GM23338 (cell line): ENCODE measurements around the gene MCUB. TPM values are rescaled to one million over a fixed set of nuclear protein-coding genes. Genes with fewer than 3 reads are reported as not detected.
"Not testable (repeated sequence)": the region's sequence is repeated elsewhere in the genome, so short reads cannot be mapped to it uniquely, and the experiment has no call there.

ENCODE experiments used
- ATAC-seq: fragments of 200-7000 bp; cut with Tn5 transposase; 3 replicates; pipeline ENCODE4 v1.9.1; 2020
- DNase-seq: peaks from one replicate; pipeline ENCODE4 v3.0.0-alpha.2; 2015; ENCODE audit warnings: low spot score
- H2AFZ ChIP-seq: fragments of 200-600 bp; sonication (generic); 2 replicates; pipeline ENCODE4 v1.8.0; 2016; ENCODE audit warnings: antibody characterized with exemption, mild to moderate bottlenecking, moderate library complexity
- H3F3A ChIP-seq: fragments of 200-600 bp; sonication (generic); replicated peaks from 2 replicates; pipeline ENCODE4 v1.8.0; 2017; ENCODE audit warnings: antibody characterized with exemption, mixed run types, low read depth
- H3K27ac ChIP-seq: fragments of 200-600 bp; sonication (generic); 2 replicates; pipeline ENCODE4 v1.6.1; 2016; ENCODE audit warnings: low read depth
- H3K27me3 ChIP-seq: fragments of 200-600 bp; sonication (generic); 2 replicates; pipeline ENCODE4 v1.8.0; 2016; ENCODE audit warnings: mild to moderate bottlenecking, mixed run types, moderate library complexity; ENCODE audit not compliant: insufficient read depth
- H3K36me3 ChIP-seq: fragments of 200-600 bp; sonication (generic); 2 replicates; pipeline ENCODE4 v1.8.0; 2016; ENCODE audit warnings: mild to moderate bottlenecking; ENCODE audit not compliant: insufficient read depth
- H3K4me1 ChIP-seq: fragments of 200-600 bp; sonication (generic); 2 replicates; pipeline ENCODE4 v1.8.0; 2016; ENCODE audit warnings: mild to moderate bottlenecking, moderate library complexity; ENCODE audit not compliant: insufficient read depth
- H3K4me2 ChIP-seq: fragments of 200-600 bp; sonication (generic); 2 replicates; pipeline ENCODE4 v1.7.1; 2017; ENCODE audit warnings: mixed run types
- H3K4me3 ChIP-seq: fragments of 200-600 bp; sonication (generic); 2 replicates; pipeline ENCODE4 v1.6.1; 2016; ENCODE audit warnings: mixed run types
- H3K79me2 ChIP-seq: fragments of 200-600 bp; sonication (generic); replicated peaks from 2 replicates; pipeline ENCODE4 v1.8.0; 2017; ENCODE audit warnings: mild to moderate bottlenecking; ENCODE audit not compliant: insufficient read depth
- H3K9me2 ChIP-seq: fragments of 200-600 bp; sonication (generic); 2 replicates; pipeline ENCODE4 v1.8.0; 2017; ENCODE audit not compliant: insufficient read depth
- H4K20me1 ChIP-seq: fragments of 200-600 bp; sonication (generic); replicated peaks from 2 replicates; pipeline ENCODE4 v1.8.0; 2017; ENCODE audit warnings: mild to moderate bottlenecking; ENCODE audit not compliant: insufficient read depth
- H3K27ac Mint-ChIP-seq: 2 replicates; pipeline ENCODE4 v1.8.0; 2020; ENCODE audit warnings: inconsistent platforms, mild to moderate bottlenecking, moderate library complexity, mixed read lengths
- H3K27me3 Mint-ChIP-seq: 3 replicates; pipeline ENCODE4 v1.8.0; 2022; ENCODE audit warnings: low read depth, mild to moderate bottlenecking, moderate library complexity, mixed read lengths, inconsistent platforms; ENCODE audit not compliant: insufficient read depth, poor library complexity
- H3K36me3 Mint-ChIP-seq: 3 replicates; pipeline ENCODE4 v1.8.0; 2021; ENCODE audit warnings: low read depth, mild to moderate bottlenecking, inconsistent platforms, moderate library complexity, mixed read lengths
- H3K4me1 Mint-ChIP-seq: 3 replicates; pipeline ENCODE4 v1.8.0; 2020; ENCODE audit warnings: mild to moderate bottlenecking, inconsistent platforms, mixed read lengths
- H3K4me3 Mint-ChIP-seq: 3 replicates; pipeline ENCODE4 v1.8.0; 2021; ENCODE audit warnings: moderate library complexity, mild to moderate bottlenecking, inconsistent platforms, mixed read lengths
- H3K9me3 Mint-ChIP-seq: 3 replicates; pipeline ENCODE4 v1.8.0; 2020; ENCODE audit warnings: moderate library complexity, mild to moderate bottlenecking, inconsistent platforms, mixed read lengths
- CTCF ChIP-seq, 2 experiments: fragments of 200-600 bp in 1 of 2; sonication (generic) in 1 of 2; conservative IDR thresholded peaks; 2 replicates each; pipeline versions ENCODE4 v1.5.1 to v1.6.1; 2016 to 2017; ENCODE audit warnings: antibody characterized with exemption in 2 of 2, low read depth in 2 of 2, mild to moderate bottlenecking in 2 of 2, moderate library complexity in 1 of 2
- ETS1 ChIP-seq: IDR thresholded peaks from 2 replicates; pipeline ENCODE4 v1.6.1; 2016; ENCODE audit warnings: antibody characterized with exemption
- JUNB ChIP-seq: IDR thresholded peaks from one replicate; pipeline ENCODE4 v1.6.1; 2016; ENCODE audit warnings: antibody characterized with exemption; ENCODE audit not compliant: unreplicated experiment
- NANOG ChIP-seq: IDR thresholded peaks from 2 replicates; pipeline ENCODE4 v1.6.1; 2016; ENCODE audit warnings: antibody characterized with exemption, borderline replicate concordance
- ZNF114 ChIP-seq: fragments of 250-450 bp; sonication (Bioruptor Pico); IDR thresholded peaks from 2 replicates; pipeline ENCODE4 v1.5.0; 2020; ENCODE audit warnings: mild to moderate bottlenecking, moderate library complexity
- ZNF462 ChIP-seq: fragments of 250-450 bp; sonication (Bioruptor Pico); IDR thresholded peaks from 2 replicates; pipeline ENCODE4 v1.5.0; 2020; ENCODE audit warnings: mild to moderate bottlenecking, moderate library complexity
- polyA plus RNA-seq: library from polyadenylated mRNA; unstranded; fragments of >200 nt; fragmentation: Nextera tagmentation; extraction: Ambion mirVana; gene quantifications from 2 replicates; pipeline ENCODE4 v1.2.1, GENCODE V29; 2016
- total RNA-seq: library from RNA; depleted of rRNA; stranded (reverse); fragments of >200 nt; shearing (Covaris generic); gene quantifications from 2 replicates; pipeline ENCODE4 v1.2.3, GENCODE V29; 2014

MCUB gene
- total and polyA plus RNA-seq, 2 experiments from 2014 or later, result 21.7 to 97.9 TPM

- TF ChIP-seq ZNF462 (CRISPR knock-in tag), result no peak
- no peak for TF ChIP-seq CTCF (conservative IDR thresholded peaks at IDR 0.05; ENCODE audit: low read depth in 2 of 2)
- no peak for TF ChIP-seq JUNB
- no peak for TF ChIP-seq ZNF114 (CRISPR knock-in tag)
- no peak for TF ChIP-seq NANOG
- no peak for TF ChIP-seq ETS1
Observed at GRCh38 chr4:109592367-109592766, 32.3 kb downstream of the MCUB start (continued).

GRCh38 chr4:109595123-109595522 lies 35.1 kb downstream of the MCUB start:
- H3K4me1 ChIP-seq, H3K4me2 ChIP-seq, H3K27ac ChIP-seq, H3K27ac Mint-ChIP-seq, H3K4me1 Mint-ChIP-seq, DNase-seq, H3K79me2 ChIP-seq, H3K27me3 Mint-ChIP-seq, H3K4me3 ChIP-seq, H2AFZ ChIP-seq, H3F3A ChIP-seq, H3K36me3 ChIP-seq, ATAC-seq, H3K9me2 ChIP-seq, H4K20me1 ChIP-seq, H3K27me3 ChIP-seq, H3K4me3 Mint-ChIP-seq: not testable (repeated sequence)
- Mint-ChIP-seq H3K9me3 (peaks cover 17% of the 10 kb centered on the region), H3K36me3 (peaks cover 15% of the 10 kb centered on the region)

- H3K27me3 Mint-ChIP-seq, H3K4me2 ChIP-seq, H3K9me2 ChIP-seq, H2AFZ ChIP-seq, H3K79me2 ChIP-seq, H3K4me3 ChIP-seq, H3K4me3 Mint-ChIP-seq, H3K4me1 Mint-ChIP-seq, H3K27ac Mint-ChIP-seq, H3K27ac ChIP-seq, H3K4me1 ChIP-seq, H3K27me3 ChIP-seq, DNase-seq, H3K36me3 ChIP-seq, H4K20me1 ChIP-seq, H3F3A ChIP-seq, ATAC-seq: not testable (repeated sequence)
- peaks cover 17% of the 10 kb centered on the region for H3K36me3 Mint-ChIP-seq
- H3K9me3 Mint-ChIP-seq, result peaks cover 18% of the 10 kb centered on the region
Observed at GRCh38 chr4:109596420-109597085, 36.5 kb downstream of the MCUB start.
